Measurements from ENCODE around the gene TRIP13. TPM values are rescaled to one million over a fixed set of nuclear protein-coding genes. Genes with fewer than 3 reads are reported as not detected.

Gene TRIP13
- total RNA-seq, 1 experiment from 2014 or later = 45.9 TPM

DNA sequence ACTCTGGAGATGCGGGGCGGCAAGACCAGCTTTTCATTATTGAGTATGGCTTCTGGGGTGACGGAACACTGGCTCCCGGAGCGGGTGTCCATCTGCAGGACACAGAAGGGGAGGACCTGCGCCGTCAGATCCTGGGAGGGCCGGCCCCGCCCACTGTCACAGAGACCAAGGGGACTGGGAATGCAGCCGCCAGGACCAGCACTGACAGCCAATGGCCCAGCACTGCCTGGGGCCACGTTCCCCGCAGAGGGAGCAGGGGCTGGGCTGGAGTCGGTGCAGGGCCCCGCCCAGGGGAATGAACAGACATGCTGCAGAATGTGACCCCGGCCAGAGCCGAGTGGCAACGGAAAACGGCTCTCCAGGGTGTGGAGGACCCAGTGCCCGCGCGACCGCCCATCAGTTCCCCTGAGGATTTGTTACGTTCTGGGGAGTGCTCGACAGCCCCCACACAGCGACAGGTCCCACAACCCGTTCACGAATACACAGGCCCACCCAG, 42.1 kb upstream of the TRIP13 start, which contains the start of gene ZDHHC11:
ZDHHC11 (minus strand) TSS at position 476 of the 496 bp plus-strand sequence; CDS start at position 92, 384 bp downstream.
- ChIA-PET POLR2A (no interaction called here), CTCF (no interaction called here)
- in situ Hi-C loops (cut with HindIII; ENCODE audit: low pct_unique_long_range_greater_than_20kb, low sequenced_read_pairs) = no loop called here
- Histone ChIP-seq H3K27me3 (ENCODE audit: control insufficient read depth, insufficient read depth, low read length) (peaks cover 3% of the 10 kb centered on the region; the same call in 1 of the 2 replicates), H3K27ac (ENCODE audit: low read length) (no peak within 1 kb of the TSS), H3K4me3 (ENCODE audit: low read depth in 2 of 2, low read length in 2 of 2) (no peak within 1 kb of the TSS), H3K36me3 (ENCODE audit: control insufficient read depth, insufficient read depth, low read length) (no peaks in the 10 kb centered on the region), H3K4me1 (ENCODE audit: control insufficient read depth, insufficient read depth, low read length) (no peaks in the 10 kb centered on the region), H3K9me3 (ENCODE audit: control insufficient read depth, insufficient read depth, low read depth, low read length) (no peaks in the 10 kb centered on the region)
- ATAC-seq (no peak; the same call in 1 of the 2 replicates), DNase-seq (ENCODE audit: low read depth, low spot score) (no peak)
- TF ChIP-seq, protein P1, sequence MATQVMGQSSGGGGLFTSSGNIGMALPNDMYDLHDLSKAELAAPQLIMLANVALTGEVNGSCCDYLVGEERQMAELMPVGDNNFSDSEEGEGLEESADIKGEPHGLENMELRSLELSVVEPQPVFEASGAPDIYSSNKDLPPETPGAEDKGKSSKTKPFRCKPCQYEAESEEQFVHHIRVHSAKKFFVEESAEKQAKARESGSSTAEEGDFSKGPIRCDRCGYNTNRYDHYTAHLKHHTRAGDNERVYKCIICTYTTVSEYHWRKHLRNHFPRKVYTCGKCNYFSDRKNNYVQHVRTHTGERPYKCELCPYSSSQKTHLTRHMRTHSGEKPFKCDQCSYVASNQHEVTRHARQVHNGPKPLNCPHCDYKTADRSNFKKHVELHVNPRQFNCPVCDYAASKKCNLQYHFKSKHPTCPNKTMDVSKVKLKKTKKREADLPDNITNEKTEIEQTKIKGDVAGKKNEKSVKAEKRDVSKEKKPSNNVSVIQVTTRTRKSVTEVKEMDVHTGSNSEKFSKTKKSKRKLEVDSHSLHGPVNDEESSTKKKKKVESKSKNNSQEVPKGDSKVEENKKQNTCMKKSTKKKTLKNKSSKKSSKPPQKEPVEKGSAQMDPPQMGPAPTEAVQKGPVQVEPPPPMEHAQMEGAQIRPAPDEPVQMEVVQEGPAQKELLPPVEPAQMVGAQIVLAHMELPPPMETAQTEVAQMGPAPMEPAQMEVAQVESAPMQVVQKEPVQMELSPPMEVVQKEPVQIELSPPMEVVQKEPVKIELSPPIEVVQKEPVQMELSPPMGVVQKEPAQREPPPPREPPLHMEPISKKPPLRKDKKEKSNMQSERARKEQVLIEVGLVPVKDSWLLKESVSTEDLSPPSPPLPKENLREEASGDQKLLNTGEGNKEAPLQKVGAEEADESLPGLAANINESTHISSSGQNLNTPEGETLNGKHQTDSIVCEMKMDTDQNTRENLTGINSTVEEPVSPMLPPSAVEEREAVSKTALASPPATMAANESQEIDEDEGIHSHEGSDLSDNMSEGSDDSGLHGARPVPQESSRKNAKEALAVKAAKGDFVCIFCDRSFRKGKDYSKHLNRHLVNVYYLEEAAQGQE (IDR thresholded peaks at IDR 0.05; ENCODE audit: insufficient read depth in 1 of 2, low read depth in 2 of 2, low read length in 1 of 2) = no peak
- TF ChIP-seq POLR2AphosphoS5 (IDR thresholded peaks at IDR 0.05; ENCODE audit: low read depth, low read length) (no peak), SIN3A (IDR thresholded peaks at IDR 0.05; ENCODE audit: borderline replicate concordance, insufficient read depth, low read depth, low read length) (no peak), CTCF (IDR thresholded peaks at IDR 0.05) (no peak), TCF7L2 (IDR thresholded peaks at IDR 0.05; ENCODE audit: low read depth, low read length) (no peak)
- no TSS peak for BruUV-seq (replicated peaks)
- intact Hi-C loops (cut with micrococcal nuclease; ENCODE audit: unreplicated experiment) = no loop called here

GRCh38 chr5:851076-851475, 41.6 kb upstream of the TRIP13 start:
- no peak overlapping the region for H3K4me3 ChIP-seq (ENCODE audit: low read depth in 2 of 2, low read length in 2 of 2)
- ATAC-seq (no peak), DNase-seq (ENCODE audit: low read depth, low spot score) (no peak)
- peaks cover 3% of the 10 kb centered on the region; the same call in 1 of the 2 replicates for H3K27me3 ChIP-seq (ENCODE audit: control insufficient read depth, insufficient read depth, low read length)
- in situ Hi-C loops (cut with HindIII; ENCODE audit: low pct_unique_long_range_greater_than_20kb, low sequenced_read_pairs) (no loop called here), intact Hi-C loops (cut with micrococcal nuclease; ENCODE audit: unreplicated experiment) (no loop called here)
- no peaks in the 10 kb centered on the region for H3K9me3 ChIP-seq (ENCODE audit: control insufficient read depth, insufficient read depth, low read depth, low read length)
- CTCF ChIA-PET = no interaction called here
- POLR2A ChIA-PET = no interaction called here
- TF ChIP-seq POLR2AphosphoS5 (IDR thresholded peaks at IDR 0.05; ENCODE audit: low read depth, low read length) (no peak), CTCF (IDR thresholded peaks at IDR 0.05) (no peak), TCF7L2 (IDR thresholded peaks at IDR 0.05; ENCODE audit: low read depth, low read length) (no peak), SIN3A (IDR thresholded peaks at IDR 0.05; ENCODE audit: borderline replicate concordance, insufficient read depth, low read depth, low read length) (no peak)
- TF ChIP-seq, protein P1 (IDR thresholded peaks at IDR 0.05; ENCODE audit: insufficient read depth in 1 of 2, low read depth in 2 of 2, low read length in 1 of 2) = no peak
- H3K36me3 ChIP-seq (ENCODE audit: control insufficient read depth, insufficient read depth, low read length) = no peaks in the 10 kb centered on the region
- no TSS peak for BruUV-seq (replicated peaks)
- H3K27ac ChIP-seq (ENCODE audit: low read length) = no peak overlapping the region
- H3K4me1 ChIP-seq (ENCODE audit: control insufficient read depth, insufficient read depth, low read length) = no peaks in the 10 kb centered on the region

All from Panc1 (cell line).